Fibroblast of lung (primary cell): ENCODE data around the gene IL1RAP. TPM values are rescaled to one million over a fixed set of nuclear protein-coding genes. Genes with fewer than 3 reads are reported as not detected.

ENCODE experiments used
- DNase-seq, 2 donors: peaks; one replicate each; pipeline versions ENCODE4 v3.0.0 to v3.0.0-alpha.2; 2010; ENCODE audit warnings: low read depth in 2 of 2
- H2AFZ ChIP-seq: 2 replicates; pipeline ENCODE4 v1.5.1; 2012; ENCODE audit warnings: low read length, control low read depth, inconsistent platforms
- H3K27ac ChIP-seq: 2 replicates; pipeline ENCODE4 v1.5.1; 2011; ENCODE audit warnings: low read length, control low read depth; ENCODE audit not compliant: insufficient read depth
- H3K27me3 ChIP-seq: 2 replicates; pipeline ENCODE4 v1.5.1; 2011; ENCODE audit warnings: mild to moderate bottlenecking, low read length; ENCODE audit not compliant: control insufficient read depth, insufficient read depth
- H3K36me3 ChIP-seq: 2 replicates; pipeline ENCODE4 v1.5.1; 2011; ENCODE audit warnings: low read length; ENCODE audit not compliant: control insufficient read depth, insufficient read depth
- H3K4me1 ChIP-seq: 2 replicates; pipeline ENCODE4 v1.5.1; 2011; ENCODE audit warnings: low read length; ENCODE audit not compliant: control insufficient read depth, insufficient read depth; ENCODE audit errors: extremely low read depth
- H3K4me2 ChIP-seq: 2 replicates; pipeline ENCODE4 v1.5.1; 2011; ENCODE audit warnings: low read length, control low read depth; ENCODE audit not compliant: insufficient read depth; ENCODE audit errors: extremely low read depth
- H3K4me3 ChIP-seq, 4 experiments: fragments of 200-600 bp in 1 of 4; sonication (generic) in 1 of 4; replicated peaks in 1 of 4; 2 replicates each; pipeline ENCODE4 v1.5.1; 2011 to 2016; ENCODE audit warnings: low read length in 4 of 4, low read depth in 3 of 4, mild to moderate bottlenecking in 3 of 4, control low read depth in 2 of 4, inconsistent platforms in 1 of 4, mixed read lengths in 1 of 4; ENCODE audit not compliant: insufficient read depth in 1 of 4; ENCODE audit errors: control extremely low read depth in 1 of 4
- H3K79me2 ChIP-seq: 2 replicates; pipeline ENCODE4 v1.5.1; 2012; ENCODE audit warnings: mild to moderate bottlenecking, low read length, inconsistent platforms; ENCODE audit not compliant: control insufficient read depth, insufficient read depth
- H3K9ac ChIP-seq: 2 replicates; pipeline ENCODE4 v1.5.1; 2011; ENCODE audit warnings: mild to moderate bottlenecking, low read length, control low read depth; ENCODE audit not compliant: insufficient read depth
- H3K9me3 ChIP-seq: 2 replicates; pipeline ENCODE4 v1.5.1; 2012; ENCODE audit warnings: low read depth, low read length; ENCODE audit not compliant: control insufficient read depth, insufficient read depth
- H4K20me1 ChIP-seq: 2 replicates; pipeline ENCODE4 v1.5.1; 2011; ENCODE audit warnings: low read length; ENCODE audit not compliant: control insufficient read depth, insufficient read depth; ENCODE audit errors: extremely low read depth
- EZH2 ChIP-seq: IDR thresholded peaks from 2 replicates; pipeline ENCODE4 v1.5.1; 2012; ENCODE audit warnings: low read length, control low read depth, mild to moderate bottlenecking; ENCODE audit errors: missing control alignments
- polyA plus RNA-seq, 2 donors: library from polyadenylated mRNA; depleted of rRNA in 1 of 2; stranded (reverse) in 1 of 2; unstranded in 1 of 2; fragments of >200 nt; gene quantifications; 2 replicates each; pipeline ENCODE4 v1.2.1, GENCODE V29; 2011 to 2012; ENCODE audit warnings: missing spikeins in 1 of 2
- total RNA-seq: library from RNA; depleted of rRNA; stranded (reverse); fragments of >200 nt; gene quantifications from 2 replicates; pipeline ENCODE4 v1.2.1, GENCODE V29; 2014
- TF ChIP-seq, protein P1 (sequence below), 2 donors: IDR thresholded peaks in 1 of 2; conservative IDR thresholded peaks in 1 of 2; 1 replicate in 1 of 2; 2 replicates in 1 of 2; pipeline ENCODE4 v1.5.1; 2011 to 2012; ENCODE audit warnings: low read length in 2 of 2, control low read depth in 1 of 2, inconsistent platforms in 1 of 2, low read depth in 1 of 2, mild to moderate bottlenecking in 1 of 2

Gene IL1RAP
- total and polyA plus RNA-seq, 2 donors (not counting 1 experiment from before 2014, with no cell fraction given) = 10.2 to 12.6 TPM

DNA sequence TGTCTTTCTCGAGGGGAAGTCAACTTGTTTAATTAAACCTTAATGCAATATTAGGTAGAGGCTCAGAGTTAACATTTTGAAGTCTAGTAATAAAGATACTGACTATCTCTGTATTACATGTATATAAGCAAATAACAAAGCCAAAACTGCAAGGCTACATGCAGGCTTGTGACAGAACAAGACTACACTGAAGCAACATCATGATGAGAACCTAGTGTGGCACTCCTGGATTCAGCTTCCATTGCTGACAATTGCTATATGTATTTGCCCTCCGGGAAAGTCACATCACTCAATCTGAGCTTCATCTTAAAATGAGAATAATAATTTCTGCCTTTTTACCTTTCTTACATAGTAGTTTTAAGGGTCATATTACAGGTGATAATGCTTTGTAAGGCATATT lies 15.6 kb upstream of the IL1RAP start:
- Histone ChIP-seq H3K79me2 (no peaks in the 10 kb centered on the region), H3K4me2 (no peak overlapping the region), H3K4me3 (no peak overlapping the region), H3K9ac (no peak overlapping the region), H3K27ac (no peak overlapping the region), H2AFZ (no peak overlapping the region), H3K27me3 (no peaks in the 10 kb centered on the region), H3K4me1 (no peaks in the 10 kb centered on the region), H3K9me3 (no peaks in the 10 kb centered on the region), H4K20me1 (no peaks in the 10 kb centered on the region), H3K36me3 (no peaks in the 10 kb centered on the region)
- TF ChIP-seq EZH2 = no peak
- TF ChIP-seq, protein P1, sequence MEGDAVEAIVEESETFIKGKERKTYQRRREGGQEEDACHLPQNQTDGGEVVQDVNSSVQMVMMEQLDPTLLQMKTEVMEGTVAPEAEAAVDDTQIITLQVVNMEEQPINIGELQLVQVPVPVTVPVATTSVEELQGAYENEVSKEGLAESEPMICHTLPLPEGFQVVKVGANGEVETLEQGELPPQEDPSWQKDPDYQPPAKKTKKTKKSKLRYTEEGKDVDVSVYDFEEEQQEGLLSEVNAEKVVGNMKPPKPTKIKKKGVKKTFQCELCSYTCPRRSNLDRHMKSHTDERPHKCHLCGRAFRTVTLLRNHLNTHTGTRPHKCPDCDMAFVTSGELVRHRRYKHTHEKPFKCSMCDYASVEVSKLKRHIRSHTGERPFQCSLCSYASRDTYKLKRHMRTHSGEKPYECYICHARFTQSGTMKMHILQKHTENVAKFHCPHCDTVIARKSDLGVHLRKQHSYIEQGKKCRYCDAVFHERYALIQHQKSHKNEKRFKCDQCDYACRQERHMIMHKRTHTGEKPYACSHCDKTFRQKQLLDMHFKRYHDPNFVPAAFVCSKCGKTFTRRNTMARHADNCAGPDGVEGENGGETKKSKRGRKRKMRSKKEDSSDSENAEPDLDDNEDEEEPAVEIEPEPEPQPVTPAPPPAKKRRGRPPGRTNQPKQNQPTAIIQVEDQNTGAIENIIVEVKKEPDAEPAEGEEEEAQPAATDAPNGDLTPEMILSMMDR (conservative IDR thresholded peaks at IDR 0.05 in 1 of 2, IDR thresholded peaks at IDR 0.05 in 1 of 2; ENCODE audit: low read depth in 1 of 2, low read length in 2 of 2) = no peak
- no peak for DNase-seq

DNA sequence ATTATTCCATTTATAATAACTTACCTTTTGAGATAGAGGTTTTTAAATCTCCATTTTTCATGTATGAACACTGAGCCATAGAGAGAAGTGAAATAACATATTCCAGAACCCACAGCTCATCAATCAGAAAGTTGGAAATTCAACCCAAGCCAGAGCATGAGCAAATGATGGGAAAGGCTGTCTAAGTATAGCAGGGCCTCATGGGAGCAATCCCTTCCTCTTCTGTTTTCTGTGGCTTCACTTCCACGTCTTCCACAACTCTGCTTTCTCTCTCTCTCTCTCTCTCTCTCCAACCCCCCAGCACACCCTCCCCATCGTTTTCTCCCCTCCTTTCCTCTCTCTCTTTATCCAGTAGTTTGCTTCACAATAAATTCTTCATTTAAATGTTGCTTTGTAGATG lies 14.8 kb upstream of the IL1RAP start:
- Histone ChIP-seq H2AFZ (peak overlapping the region; percentile 51), H3K4me2 (no peak overlapping the region), H3K9me3 (no peaks in the 10 kb centered on the region), H3K79me2 (no peaks in the 10 kb centered on the region), H3K4me3 (no peak overlapping the region), H3K36me3 (no peaks in the 10 kb centered on the region), H4K20me1 (no peaks in the 10 kb centered on the region), H3K9ac (no peak overlapping the region), H3K4me1 (no peaks in the 10 kb centered on the region), H3K27ac (no peak overlapping the region), H3K27me3 (no peaks in the 10 kb centered on the region)
- TF ChIP-seq EZH2 = no peak
- TF ChIP-seq, protein P1 (conservative IDR thresholded peaks at IDR 0.05 in 1 of 2, IDR thresholded peaks at IDR 0.05 in 1 of 2; ENCODE audit: low read depth in 1 of 2, low read length in 2 of 2) = no peak
- DNase-seq = no peak

DNA sequence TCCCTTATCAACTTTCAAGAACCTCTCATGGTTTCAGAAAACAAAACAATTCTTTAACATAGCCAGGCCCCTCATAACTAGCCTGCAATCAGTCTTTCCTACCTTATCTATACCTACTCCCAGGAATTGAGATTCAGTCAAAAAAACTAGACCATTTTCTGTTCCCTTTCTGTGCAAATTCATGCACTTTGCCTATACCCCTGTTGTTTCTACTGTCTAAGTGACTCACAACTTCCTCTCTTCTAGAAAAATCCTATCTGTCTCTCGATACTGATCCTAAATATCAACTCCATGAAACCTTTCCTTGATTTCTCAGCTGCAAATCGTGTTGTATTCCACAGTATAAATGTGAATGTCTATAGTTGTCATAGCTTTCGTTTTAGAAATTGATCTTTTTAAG lies 10.9 kb upstream of the IL1RAP start:
- H3K36me3 ChIP-seq = no peaks in the 10 kb centered on the region
- H2AFZ ChIP-seq = no peak overlapping the region
- no peak overlapping the region for H3K4me3 ChIP-seq
- H3K27ac ChIP-seq = no peak overlapping the region
- H3K27me3 ChIP-seq = no peaks in the 10 kb centered on the region
- no peaks in the 10 kb centered on the region for H3K4me1 ChIP-seq
- TF ChIP-seq, protein P1 (conservative IDR thresholded peaks at IDR 0.05 in 1 of 2, IDR thresholded peaks at IDR 0.05 in 1 of 2; ENCODE audit: low read depth in 1 of 2, low read length in 2 of 2) = no peak
- no peak for TF ChIP-seq EZH2
- no peak overlapping the region for H3K9ac ChIP-seq
- DNase-seq = no peak
- no peaks in the 10 kb centered on the region for H3K9me3 ChIP-seq
- H3K4me2 ChIP-seq = no peak overlapping the region
- H4K20me1 ChIP-seq = no peaks in the 10 kb centered on the region
- H3K79me2 ChIP-seq = no peaks in the 10 kb centered on the region
